ENCODE measurements around the gene CMTM1.

Gene CMTM1

DNA sequence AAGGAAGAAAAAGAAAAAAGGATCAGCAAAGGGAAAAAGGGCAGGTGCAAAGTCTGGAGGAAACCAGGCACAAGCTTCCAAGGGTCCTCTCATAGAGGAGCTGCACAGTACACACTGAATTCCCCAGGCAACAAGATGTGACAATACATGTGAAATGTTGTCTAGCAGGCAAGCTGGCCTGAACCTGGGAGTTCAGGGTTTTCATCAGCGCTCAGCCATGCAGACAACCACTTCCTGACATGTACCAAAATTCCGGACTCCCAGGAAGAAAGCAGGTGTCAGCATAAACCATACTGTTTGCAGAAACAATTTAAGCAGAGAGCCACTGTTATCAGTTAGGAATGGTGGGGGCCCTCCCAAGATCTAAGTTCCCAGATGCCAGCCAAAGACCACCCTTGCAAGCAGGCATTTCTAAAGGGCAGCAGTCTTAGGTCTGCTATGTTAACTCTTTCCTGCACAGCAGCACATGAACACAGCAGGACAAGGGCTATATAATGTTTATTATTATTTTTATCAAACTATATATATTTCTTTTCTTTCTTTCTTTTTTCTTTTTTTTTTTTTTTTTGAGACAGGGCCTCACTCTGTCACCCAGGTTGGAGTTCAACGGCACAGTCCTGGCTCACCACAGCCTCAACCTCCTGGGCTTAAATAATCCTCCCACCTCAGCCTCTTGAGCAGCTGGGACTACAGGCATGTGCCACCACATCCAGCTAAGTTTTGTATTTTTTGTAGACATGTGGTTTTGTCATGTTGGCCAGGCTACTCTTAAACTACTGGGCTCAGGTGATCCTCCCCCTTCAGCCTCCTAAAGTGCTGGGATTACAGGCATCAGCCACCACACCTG, 26.4 kb upstream of the CMTM1 start:
- DNase-seq: no peak

DNA sequence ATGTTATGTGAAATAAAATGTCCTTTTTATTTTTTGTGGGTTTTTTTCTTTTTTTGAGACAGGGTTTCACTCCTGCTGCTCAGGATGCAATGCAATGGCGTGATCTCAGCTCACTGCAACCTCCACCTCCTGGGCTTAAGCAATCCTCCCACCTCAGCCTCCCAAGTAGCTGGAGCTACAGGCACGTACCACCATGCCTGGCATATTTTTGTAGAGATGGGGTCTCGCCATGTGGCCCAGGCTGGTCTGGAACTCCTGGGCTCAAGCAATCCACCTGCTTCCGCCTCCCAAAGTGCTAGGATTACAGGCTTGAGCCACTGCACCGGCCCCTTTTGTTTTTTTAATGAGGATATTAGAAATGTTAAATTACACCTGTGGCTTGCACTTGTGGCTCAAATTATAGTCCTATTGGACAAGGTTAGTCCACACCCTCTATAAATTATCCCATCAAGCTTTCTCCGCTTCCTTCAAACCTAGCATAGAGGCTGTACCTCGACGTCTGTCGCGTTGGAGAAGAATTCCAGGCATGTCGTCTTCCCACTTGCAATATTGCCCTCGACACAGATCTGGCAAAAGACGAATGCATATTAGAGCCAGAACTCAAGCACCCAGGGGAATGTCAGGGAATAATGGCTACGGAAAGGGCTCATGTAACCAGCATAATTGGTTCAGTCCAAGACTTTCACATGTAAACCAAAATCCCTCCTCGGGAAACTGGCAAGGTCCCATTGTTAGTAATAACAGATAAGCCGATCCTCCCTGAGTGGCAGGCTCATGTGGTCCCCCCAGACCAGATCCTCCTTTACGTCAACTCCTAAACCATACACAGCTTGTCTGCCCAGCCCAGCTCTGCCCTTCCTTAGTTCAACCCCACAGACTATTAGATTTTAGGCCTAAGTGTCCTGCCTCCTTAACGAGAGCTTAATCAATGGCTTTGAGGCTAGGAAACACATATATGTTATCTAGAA, 24.6 kb upstream of the CMTM1 start:
- DNase-seq: no peak

DNA sequence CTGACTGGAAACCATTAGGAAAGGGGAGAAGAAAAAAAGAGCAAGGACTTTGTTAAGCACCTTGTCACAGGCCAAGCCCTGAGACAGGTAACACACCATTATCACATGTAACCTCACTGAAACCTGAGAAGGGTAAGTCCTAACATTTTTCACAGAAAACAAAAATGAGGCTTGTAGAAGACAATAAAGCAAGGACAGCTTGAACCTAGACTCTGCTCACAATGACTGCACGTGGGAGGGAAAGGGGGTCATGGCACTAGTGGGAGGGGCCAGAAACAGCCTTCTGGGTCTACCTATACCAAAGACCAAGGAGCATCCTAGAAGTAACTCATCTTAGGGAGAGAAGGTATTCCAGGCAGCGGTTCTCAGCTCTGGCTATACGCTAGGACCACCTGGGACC, 23.8 kb upstream of the CMTM1 start:
- no peak for DNase-seq

DNA sequence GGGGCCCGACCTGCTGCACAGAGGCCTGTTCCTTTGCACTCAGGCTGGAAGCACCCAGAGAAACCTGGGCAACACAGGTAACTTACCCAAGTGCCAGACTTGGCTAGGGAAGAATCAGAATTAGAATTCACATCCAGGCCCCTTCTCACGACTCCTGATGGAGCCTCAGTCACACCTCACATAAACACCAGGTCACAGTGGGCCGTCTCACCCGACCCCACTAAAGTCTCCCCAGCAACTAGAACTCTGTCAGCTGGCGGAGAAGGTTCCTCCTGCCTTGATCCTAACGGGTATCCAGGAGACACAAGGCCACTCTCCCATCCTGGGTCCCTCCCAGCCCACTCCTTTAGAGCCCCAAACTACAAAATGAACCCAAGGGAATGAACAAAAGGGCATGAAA, 22.7 kb upstream of the CMTM1 start:
- no peak for DNase-seq

DNA sequence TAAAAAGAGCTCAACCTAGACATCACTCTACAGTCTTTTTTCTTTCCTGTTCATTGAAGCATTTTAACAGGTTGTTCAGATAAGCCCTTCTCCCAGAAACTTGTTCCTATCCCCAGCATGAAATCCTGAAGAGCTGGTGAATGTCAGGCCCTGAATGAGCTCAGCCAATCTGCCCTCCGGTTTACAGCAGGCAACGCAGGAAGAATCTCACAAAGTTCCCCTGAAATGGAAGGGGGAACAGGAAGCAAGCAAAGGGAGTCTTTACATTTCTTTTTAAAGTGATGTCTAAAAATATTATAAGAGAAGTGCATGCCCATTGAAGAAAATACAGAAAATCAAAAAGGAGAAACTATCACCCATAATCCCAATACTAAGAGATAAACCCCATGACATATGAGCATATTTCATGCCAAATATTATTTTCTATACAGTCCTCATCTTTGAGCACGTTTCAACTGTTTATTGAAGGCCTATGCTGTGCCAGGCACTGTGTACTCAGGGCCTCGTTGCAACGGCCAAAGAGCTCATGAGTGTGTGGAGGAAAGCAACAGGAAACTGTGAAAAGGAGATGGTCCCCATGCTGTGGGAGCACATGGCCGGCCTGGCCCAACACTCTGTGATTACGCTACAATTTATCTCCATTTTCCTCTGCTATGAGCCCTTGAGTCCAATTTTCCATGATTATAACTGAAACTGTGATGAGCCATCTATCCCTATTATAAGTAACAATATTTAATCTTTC, 22.1 kb upstream of the CMTM1 start:
- DNase-seq: no peak

DNA sequence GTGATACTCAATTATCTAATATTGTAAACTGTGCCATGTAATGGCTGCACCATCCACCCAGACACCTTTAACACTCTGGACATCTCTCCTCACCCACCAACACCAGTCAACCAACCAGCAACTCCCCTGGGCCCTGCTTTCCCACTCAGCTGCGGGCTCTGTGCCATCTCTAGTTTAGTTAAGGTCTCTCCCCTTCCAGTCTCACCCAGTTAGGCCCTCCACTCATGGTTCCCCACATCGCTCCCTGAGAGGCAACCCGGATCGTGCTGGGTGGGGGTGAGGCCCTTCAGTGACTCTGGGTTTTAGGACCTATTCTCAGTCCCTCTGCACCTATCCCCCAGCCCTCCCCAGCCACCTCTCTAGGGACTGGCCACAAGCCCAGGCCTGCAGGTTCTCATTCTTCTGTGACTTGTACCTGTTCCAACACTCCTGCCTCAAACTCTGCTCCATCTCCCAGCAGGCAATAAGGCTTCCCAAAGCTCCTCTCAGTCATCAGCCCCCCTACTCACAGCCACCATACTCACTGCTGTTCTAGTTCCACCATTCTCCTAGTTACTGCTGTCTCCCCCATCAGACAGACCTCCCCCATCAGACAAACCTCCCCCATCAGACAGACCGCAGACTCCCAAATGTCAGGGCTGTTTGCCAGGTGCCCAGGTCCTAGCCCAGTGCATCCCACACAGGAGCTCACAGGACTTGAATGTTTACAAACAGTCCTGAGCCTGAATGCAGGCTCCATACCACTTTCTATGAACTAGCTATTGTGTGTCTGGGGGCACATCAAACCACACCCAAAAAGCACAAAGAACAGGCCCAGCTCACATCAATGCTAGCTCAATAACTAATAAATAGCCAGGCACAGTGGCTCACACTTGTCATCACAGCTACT, 18.9 kb upstream of the CMTM1 start:
- DNase-seq: no peak

DNA sequence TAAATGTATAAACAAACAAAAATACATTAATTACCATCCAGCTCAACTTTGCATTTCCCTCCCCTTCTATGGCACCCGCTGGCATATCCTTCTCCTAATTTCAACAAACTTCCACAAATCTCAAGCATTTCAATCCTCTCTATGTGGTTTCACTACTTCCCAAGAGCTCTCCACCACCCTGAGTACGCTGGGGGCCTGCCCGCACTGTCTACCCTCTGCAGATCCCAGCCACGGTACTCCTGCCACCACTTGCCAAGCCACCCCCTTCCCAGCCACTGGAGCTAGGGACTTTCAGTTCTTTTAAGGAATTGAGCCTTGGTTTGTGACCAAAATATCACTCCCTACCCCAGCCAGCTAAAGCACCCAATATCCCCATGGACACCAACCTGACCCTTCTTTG, 18.2 kb upstream of the CMTM1 start:
- no peak for DNase-seq

DNA sequence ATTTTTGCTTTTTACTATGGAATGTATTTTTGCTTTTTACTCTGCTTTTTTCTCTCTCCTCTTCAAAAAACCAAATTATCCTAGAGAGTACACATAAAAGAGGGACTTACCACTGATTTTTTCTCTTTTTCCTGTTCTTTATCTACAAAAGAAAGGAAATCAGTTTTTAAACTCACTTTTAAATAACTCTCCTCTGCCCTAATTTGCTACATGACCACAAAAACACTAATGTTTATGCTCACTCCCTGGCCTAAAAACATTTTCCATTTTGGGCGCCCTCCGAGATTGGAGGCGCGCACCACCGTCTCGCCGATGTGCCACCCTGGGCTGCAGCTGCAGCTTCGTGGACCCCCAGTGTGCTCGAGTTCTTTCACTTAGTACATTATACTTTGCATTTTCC, 17.4 kb upstream of the CMTM1 start:
- DNase-seq: no peak

DNA sequence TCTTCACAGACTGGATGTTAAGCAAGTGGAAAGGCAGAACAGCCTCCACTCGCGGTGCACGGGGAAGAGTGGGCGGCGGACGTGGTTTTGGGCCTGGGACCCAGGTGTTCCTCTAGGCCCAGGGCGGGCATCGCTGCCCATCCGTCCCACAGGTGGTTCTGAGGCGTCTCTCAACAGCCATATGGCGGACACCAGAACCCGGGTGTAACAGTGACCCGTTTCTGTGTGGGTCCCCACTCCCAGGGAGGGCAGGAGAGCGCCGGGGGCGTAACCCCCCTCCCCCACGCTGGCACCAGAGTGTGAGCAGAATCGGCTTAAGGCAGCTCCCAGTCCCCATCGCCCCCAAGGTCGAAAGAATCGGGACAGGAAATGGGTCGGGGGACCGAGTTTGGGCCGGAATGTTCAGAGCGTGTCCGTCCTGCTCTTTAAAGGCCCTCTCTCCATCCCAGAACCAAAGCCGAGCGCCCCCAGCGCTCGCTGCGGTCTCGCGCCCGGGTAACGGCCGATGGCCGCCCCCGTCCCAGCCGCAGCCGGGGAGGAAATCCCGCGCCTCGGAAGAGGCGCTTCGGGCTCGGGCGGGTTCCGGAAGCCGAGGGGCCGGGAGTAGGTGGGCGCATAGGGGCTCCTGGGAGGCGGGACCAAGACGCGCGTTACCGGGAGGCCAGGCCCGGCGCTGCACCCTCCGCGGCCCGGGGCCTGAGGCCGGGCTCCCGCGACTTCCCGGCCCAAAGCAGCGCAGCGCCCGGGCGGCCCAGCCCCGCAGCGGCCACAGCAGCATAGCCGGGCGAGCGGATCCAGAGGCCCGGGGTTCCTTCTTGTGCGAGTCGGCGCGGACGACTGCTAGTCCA, 16.7 kb upstream of the CMTM1 start, which contains the start of gene TK2:
Gene TK2, minus strand, starts transcription at position 839 of the 848 bp plus-strand sequence. Its CDS starts 61 bp downstream, at position 778.
- peak; percentile 57 for DNase-seq

DNA sequence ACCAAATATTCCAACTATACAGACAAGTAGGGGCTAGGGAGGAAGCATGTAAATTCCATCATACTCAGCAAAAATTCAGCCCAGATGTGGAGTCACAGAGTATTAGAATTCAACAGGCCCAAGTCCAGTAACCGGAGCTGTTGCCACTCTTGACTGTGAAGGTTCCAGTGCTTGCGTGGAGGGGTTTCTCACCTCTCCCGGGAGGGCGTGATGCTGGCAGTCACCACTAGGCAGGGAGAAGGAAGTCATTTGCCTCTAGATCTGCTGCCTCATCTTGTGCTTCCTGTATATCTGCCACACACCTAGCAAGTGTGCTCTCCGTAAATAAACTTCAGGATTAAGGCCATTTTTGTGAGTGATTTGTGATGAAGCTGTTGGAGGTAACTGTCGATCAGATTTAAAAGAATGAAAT, 14.9 kb upstream of the CMTM1 start:
- DNase-seq: peak; percentile 71

DNA sequence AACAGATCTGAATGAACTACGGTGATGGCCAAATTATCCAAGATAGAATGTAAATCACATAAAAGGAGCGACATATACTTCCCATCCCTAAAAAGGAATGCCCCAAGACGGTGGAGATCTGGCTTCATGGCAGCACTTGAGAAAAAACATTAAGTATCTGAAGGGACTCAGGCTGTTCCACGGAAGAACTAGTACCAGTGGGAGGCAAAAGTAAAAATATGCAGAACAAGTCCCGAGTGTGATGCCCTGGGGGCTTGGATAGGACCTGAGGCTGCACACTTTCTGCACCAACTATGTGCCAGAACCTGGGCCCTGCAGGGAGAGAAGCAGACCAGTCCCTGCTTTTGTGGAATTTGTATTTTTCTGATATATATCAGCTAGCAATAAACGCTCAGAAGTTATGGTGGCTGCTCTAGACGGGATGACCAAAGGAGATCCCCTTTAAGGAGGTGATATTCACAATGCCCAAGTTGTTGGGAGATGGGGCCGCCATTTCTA, 14.4 kb upstream of the CMTM1 start:
- DNase-seq: no peak

DNA sequence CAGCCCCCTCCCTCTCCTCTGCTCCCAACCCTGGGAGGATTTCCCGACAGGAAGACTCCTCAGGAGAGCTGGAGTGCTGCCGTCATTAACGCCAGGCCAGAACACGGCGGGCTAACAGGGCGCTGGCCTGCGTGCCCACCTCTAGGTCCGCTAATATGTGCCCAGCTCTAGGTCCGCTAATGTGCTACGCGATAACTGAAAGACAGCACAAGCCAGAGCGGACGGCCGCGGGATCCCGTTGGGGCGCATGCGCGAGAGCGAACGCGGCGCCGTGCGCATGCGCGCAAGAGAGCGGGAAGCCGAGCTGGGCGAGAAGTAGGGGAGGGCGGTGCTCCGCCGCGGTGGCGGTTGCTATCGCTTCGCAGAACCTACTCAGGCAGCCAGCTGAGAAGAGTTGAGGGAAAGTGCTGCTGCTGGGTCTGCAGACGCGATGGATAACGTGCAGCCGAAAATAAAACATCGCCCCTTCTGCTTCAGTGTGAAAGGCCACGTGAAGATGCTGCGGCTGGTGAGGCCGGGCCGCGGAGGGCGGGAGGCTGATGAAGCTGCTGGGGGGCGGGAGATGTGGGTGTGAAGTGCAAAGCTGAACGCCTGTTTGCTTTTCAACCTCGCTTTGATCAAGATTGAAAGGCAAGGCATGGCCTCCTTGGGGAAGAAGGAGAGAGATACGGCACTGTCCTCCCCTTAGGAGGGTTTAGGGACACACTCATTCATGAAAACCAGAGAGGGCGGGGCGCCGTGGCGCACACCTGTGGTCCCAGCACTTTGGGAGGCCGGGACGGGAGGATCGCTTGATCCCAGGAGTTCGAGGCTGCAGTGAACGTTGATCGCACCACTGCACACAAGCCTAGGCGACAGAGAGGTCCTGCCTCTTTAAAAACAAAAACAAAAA, 13.7 kb upstream of the CMTM1 start, which contains the start of gene CKLF:
Gene CKLF, plus strand, starts transcription at position 291 of the 892 bp plus-strand sequence. Its CDS starts 140 bp downstream, at position 431.
- peak; percentile 94 for DNase-seq

DNA sequence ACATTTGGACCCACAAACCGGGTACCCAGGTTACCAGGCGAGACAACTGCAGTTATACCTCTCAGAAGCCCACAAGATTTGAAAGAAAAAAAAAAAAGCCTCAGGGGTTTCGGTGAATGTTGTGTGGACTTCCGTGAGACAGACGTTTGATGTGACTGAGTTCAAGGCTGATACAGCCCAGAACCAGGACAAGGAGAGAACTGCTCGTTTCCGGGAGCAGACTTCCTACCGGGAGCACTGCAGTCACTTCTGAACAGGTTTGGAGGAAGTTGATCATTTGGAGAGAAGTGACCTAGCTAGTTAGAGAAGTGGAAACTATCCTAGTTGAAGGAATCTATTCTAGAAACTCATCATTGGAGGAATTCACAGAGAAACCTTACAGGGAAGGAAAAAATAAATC, 13.0 kb upstream of the CMTM1 start:
- peak; percentile 29 for DNase-seq

DNA sequence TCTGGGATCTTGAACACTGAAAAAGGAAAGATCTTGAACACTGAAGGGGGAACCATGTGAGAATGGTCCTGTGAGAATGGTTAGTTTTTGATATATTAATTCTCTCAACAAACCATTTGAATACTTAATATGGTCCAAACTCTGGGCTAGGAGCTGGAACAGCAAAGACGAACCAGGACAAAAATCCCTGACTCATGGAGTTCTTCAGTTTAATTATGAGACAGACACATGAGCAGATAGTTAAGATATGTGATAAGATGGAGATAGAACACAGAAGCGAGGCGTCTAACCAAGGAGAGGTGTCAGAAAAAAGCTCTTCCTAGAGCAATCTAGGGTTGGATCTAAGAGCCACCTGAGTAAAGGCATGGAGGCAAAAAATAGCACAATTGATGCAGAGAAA, 12.2 kb upstream of the CMTM1 start:
- DNase-seq: no peak

DNA sequence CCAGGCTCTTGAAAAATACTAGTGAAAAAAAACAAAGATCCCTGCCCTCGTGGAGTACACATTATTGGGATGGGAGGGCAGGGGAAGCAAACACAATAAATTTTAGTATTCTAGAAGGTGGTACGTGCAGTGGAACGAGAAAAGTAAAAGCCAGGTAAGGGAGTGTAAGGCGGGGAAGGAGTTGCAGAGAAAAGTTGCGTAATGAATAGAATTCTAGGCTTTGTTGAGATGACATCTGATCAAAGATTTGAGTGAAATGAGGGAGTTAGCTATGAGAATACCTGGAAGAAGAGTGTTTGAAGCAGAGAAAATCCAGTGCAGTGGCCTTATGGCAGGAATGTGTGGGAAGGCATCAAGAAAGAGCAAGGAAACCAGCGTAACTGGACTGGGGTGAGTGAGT, 11.7 kb upstream of the CMTM1 start:
- no peak for DNase-seq

DNA sequence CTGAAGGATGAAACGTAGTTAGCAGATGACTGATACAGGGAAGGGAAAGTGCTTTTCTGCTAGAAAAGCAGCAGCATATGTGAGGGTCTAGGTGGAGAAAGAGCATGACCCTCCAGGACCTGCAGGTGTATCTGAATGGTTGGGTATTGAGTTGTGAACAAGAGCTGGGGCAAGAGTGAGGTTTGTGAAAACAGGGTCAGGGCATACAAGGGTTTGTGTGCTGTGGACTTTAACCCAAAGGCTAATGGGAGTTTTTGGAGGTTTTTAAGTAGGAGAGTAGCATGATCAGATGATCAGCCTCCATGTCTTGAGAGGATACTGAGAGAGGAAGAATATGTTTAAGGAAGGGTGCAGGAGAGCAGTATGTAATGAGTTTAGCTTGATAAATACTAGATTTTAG, 6.1 kb upstream of the CMTM1 start:
- DNase-seq: no peak

DNA sequence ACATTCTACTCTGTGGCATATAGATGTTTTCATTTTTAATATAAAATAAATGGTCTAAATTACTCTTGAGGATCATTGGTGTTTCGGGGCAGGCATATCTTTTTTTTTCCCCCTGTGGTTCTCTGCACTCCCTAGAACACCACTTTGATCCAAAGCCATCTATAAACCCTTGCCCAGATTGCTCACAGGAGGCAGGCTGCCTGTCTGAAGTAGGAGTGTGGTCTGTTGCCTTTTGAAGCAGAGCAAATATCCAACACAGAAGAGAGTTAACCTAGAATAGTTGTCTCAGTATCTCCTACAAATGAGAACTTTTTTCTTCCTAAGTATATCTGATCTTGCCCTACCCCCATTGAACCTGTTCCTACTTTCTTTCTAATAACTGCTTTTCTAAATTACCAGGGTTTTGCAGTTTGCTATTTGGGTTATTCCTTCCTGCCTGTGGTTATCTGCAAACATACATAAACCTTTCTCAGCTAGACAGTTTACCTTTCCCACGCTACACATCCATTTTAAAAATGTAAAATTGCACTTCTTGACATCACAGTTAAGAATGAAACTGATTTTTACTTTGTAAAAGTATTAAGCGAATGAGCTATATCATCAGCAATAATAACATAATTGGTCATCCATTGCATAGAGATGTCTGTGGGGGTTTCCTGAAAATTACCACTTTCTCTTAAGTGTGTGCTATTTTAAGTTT, 4.7 kb upstream of the CMTM1 start:
- no peak for DNase-seq

DNA sequence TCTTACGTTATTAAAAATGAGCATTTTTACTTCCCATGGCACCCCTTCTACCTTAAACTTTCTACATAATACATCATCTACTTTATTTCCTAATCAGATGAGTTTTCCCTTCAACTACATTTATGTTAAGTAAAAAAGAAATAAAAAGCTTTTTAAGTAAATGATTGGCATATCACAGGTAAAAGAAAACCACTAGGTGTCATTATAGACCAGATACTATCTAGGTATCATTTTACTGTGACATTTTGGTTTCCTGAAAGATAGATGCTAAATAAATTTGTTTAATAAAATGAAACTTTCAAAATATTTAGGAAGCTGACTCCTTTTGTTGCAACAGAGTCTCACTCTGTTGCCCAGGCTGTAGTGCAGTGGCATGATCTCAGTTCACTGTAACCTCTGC, 3.8 kb upstream of the CMTM1 start:
- peak; percentile 36 for DNase-seq

DNA sequence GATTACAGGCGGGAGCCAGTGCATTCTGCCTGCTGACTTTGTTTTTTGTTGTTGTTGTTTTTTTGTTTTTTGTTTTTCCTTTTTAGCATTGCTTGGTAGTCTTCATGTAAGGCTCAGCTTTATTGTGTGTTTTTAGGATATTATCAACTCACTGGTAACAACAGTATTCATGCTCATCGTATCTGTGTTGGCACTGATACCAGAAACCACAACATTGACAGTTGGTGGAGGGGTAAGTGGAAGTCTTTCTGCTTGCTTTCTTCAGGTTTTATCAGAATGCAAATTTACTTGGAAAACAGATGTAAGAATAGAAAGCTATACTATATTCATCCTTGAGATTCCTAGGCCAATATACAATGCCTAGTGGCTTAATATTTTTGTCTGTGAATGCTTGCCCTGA, 3.3 kb upstream of the CMTM1 start:
- DNase-seq: no peak

All from CD4-positive, alpha-beta T cell treated with Interleukin-10 for 1 hour (primary cell).